GM18505 (cell line): Measurements from ENCODE around the gene MPI.
"Not testable (repeated sequence)": the region's sequence is repeated elsewhere in the genome, so short reads cannot be mapped to it uniquely, and the experiment has no call there.

Experiments
- ATAC-seq: cut with Tn5 transposase; IDR thresholded peaks from one replicate; pipeline ENCODE4 v1.9.1; 2021; ENCODE audit not compliant: unreplicated experiment
- POLR2A ChIP-seq: IDR thresholded peaks from 4 replicates; pipeline ENCODE4 v1.6.1; 2011; ENCODE audit warnings: borderline replicate concordance; ENCODE audit not compliant: insufficient read depth, insufficient read length; ENCODE audit errors: extremely low read depth

MPI gene

GRCh38 chr15:74869726-74870407 lies 20.0 kb upstream of the MPI start:
- TF ChIP-seq POLR2A: peak; percentile 54
- ATAC-seq: peak; percentile 37

- TF ChIP-seq POLR2A: no peak
- ATAC-seq: no peak
These were observed 19.2 kb upstream of the MPI start for GRCh38 chr15:74870436-74871215.

GRCh38 chr15:74872702-74873035 lies 17.2 kb upstream of the MPI start:
- TF ChIP-seq POLR2A: no peak
- ATAC-seq: no peak

- TF ChIP-seq POLR2A: peak; percentile 93
- peak; percentile 70 for ATAC-seq
These were observed 16.6 kb upstream of the MPI start, which contains the start of gene SCAMP2 for GRCh38 chr15:74873036-74873755. Gene SCAMP2, minus strand, starts transcription at chr15:74873365. Its CDS starts 110 bp downstream, at chr15:74873255.

- TF ChIP-seq POLR2A: no peak
- ATAC-seq: no peak
These were observed 16.0 kb upstream of the MPI start for GRCh38 chr15:74873756-74874424.

GRCh38 chr15:74878273-74878672 lies 11.6 kb upstream of the MPI start:
- TF ChIP-seq POLR2A: no peak
- no peak for ATAC-seq

GRCh38 chr15:74882528-74882927 lies 7.3 kb upstream of the MPI start:
- no peak for ATAC-seq
- no peak for TF ChIP-seq POLR2A

GRCh38 chr15:74884428-74885223 lies 5.2 kb upstream of the MPI start:
- TF ChIP-seq POLR2A: no peak
- ATAC-seq: no peak

GRCh38 chr15:74885461-74885860 lies 4.4 kb upstream of the MPI start:
- no peak for TF ChIP-seq POLR2A

GRCh38 chr15:74887537-74888193 lies 2.2 kb upstream of the MPI start:
- ATAC-seq: not testable (repeated sequence)

More at GRCh38 chr15:74885461-74885860, 4.4 kb upstream of the MPI start:
- no peak for ATAC-seq

GRCh38 chr15:74888716-74889115 lies 1.1 kb upstream of the MPI start:
- TF ChIP-seq POLR2A: no peak
- no peak for ATAC-seq

GRCh38 chr15:74889390-74889882 lies 406 bp upstream of the MPI start:
- TF ChIP-seq POLR2A: no peak
- ATAC-seq: no peak
